Measurements from ENCODE around the gene BBS9. TPM values are rescaled to one million over a fixed set of nuclear protein-coding genes. Genes with fewer than 3 reads are reported as not detected.

BBS9 gene
- total and polyA plus RNA-seq, 11 donors = 7.4 to 29.3 (median 11.3) TPM

- no peaks in the 10 kb centered on the region for H3K27me3 ChIP-seq
- no peak for ATAC-seq
- no peaks in the 10 kb centered on the region for H3K9me3 ChIP-seq
- 90 to 96% (median 94%) methylated on average over 2 of the region's 2 CpGs for WGBS, 4 donors
- no peak for TF ChIP-seq POLR2A (IDR thresholded peaks at IDR 0.05)
- no peak for TF ChIP-seq CTCF (IDR thresholded peaks at IDR 0.05)
- no peak overlapping the region for H3K4me3 ChIP-seq
- intact Hi-C loops (cut with DNase I) = no loop called here
- H3K4me1 ChIP-seq = no peaks in the 10 kb centered on the region
- DNase-seq = no peak
- H3K36me3 ChIP-seq = no peaks in the 10 kb centered on the region
- no peak overlapping the region for H3K27ac ChIP-seq
These were observed 304.0 kb downstream of the BBS9 start for GRCh38 chr7:33433357-33433756.

GRCh38 chr7:33444511-33444910, 315.1 kb downstream of the BBS9 start:
- Histone ChIP-seq H3K4me1 (peaks cover 0 to 14% (median 5%) of the 10 kb centered on the region in 12 donors), H3K9me3 (no peaks in the 10 kb centered on the region), H3K4me3 (no peak overlapping the region), H3K27me3 (no peaks in the 10 kb centered on the region), H3K27ac (no peak overlapping the region), H3K36me3 (no peaks in the 10 kb centered on the region)
- no peak for TF ChIP-seq CTCF (IDR thresholded peaks at IDR 0.05)
- TF ChIP-seq POLR2A (IDR thresholded peaks at IDR 0.05) = no peak
- intact Hi-C loops (cut with DNase I) = no loop called here
- DNase-seq (peak in 3 of 5 donors; percentile 20 to 40 (median 37)), ATAC-seq (peak in 3 of 4 donors; percentile 34 to 63 (median 47))
- 52 to 58% (median 54%) methylated on average over 4 of the region's 4 CpGs for WGBS, 4 donors

GRCh38 chr7:33446551-33446950, 317.2 kb downstream of the BBS9 start:
- TF ChIP-seq CTCF (IDR thresholded peaks at IDR 0.05) = no peak
- TF ChIP-seq POLR2A (IDR thresholded peaks at IDR 0.05) = no peak
- Histone ChIP-seq H3K27ac (no peak overlapping the region), H3K27me3 (no peaks in the 10 kb centered on the region), H3K9me3 (peaks cover 0 to 7% (median 0%) of the 10 kb centered on the region in 12 donors), H3K4me3 (no peak overlapping the region), H3K36me3 (no peaks in the 10 kb centered on the region), H3K4me1 (peaks cover 0 to 14% (median 5%) of the 10 kb centered on the region in 12 donors)
- ATAC-seq (no peak), DNase-seq (no peak)
- intact Hi-C loops (cut with DNase I) = no loop called here
- 90 to 93% (median 91%) methylated on average over 3 of the region's 3 CpGs for WGBS, 4 donors

- H3K9me3 ChIP-seq = peaks cover 0 to 10% (median 0%) of the 10 kb centered on the region in 12 donors
- no peak overlapping the region for H3K27ac ChIP-seq
- H3K4me3 ChIP-seq = no peak overlapping the region
- WGBS, 4 donors = 41 to 53% (median 49%) methylated on average over 6 of the region's 6 CpGs
- TF ChIP-seq POLR2A (IDR thresholded peaks at IDR 0.05) (no peak), CTCF (IDR thresholded peaks at IDR 0.05) (no peak)
- peak in 1 of 5 donors; percentile 18 for DNase-seq
- H3K36me3 ChIP-seq = no peaks in the 10 kb centered on the region
- peaks cover 0 to 14% (median 5%) of the 10 kb centered on the region in 12 donors for H3K4me1 ChIP-seq
- intact Hi-C loops (cut with DNase I) = no loop called here
- H3K27me3 ChIP-seq = no peaks in the 10 kb centered on the region
- peak in 3 of 4 donors; percentile 26 to 59 (median 45) for ATAC-seq
These were observed 318.7 kb downstream of the BBS9 start for GRCh38 chr7:33448035-33448434.

Data from heart left ventricle (tissue), 16 donors.